NOMO-1 (cell line): ENCODE measurements around the gene ATXN1.

ENCODE experiments used
- DNase-seq, 2 experiments: peaks; one replicate each; lab custom pipeline; 2025; ENCODE audit not compliant: unreplicated experiment in 2 of 2; lab: John Stamatoyannopoulos, UW

Gene ATXN1

DNA sequence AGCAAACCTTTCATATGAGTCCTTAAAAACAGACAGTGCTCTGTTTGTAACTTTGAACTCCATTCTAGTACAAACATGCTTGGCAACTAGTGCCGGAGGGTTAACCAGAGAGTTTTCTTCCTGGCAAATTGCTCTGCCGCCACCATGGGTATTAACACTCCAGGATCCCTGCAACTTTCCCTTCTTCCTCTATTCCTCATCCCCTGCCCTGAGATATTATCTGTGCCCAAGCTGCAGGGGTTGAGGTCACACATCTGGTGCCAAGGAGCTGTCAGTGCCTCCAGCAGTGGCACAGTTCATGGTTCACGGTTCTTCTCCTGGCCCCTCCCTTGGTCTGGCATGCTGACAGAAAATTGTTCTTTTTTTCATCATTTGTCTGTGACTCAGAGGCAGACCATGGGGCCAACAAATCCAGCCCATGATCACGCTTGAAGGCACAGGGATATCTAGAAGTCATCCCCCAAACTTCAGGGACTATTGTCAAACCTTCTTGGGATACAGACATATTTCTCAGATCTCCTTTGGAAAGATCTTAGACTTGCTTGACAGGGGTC is 77.5 kb downstream of the ATXN1 start:
- peak; percentile 28 to 64 for DNase-seq

DNA sequence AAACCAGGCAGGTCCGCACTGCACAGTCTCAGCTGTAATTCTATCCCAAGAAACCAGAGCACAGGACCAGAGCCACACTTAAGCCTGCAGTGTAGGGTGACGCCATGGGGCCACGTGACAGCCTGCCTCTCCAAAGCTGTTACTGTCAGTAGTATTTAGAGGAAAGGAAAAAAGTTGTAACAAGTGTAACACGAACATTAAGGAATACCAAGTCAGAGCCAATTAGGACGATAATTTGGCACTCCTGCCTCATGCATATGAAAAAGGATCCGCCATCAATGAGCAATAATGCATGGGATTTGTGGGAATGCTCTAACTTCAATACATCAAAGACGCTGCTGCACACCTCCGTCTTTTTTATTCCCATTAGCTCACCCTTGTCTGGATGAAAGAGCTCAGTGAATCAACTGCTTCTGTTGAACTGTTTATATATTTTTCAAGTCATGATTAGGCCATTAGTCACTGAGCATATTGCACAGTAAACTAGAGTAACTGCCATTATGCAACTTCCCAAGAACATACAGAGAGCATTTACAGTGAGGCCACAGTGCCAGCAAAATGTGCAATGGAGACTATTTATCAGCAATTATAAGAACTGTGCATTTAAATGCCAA is 79.9 kb downstream of the ATXN1 start:
- peak; percentile 83 to 95 for DNase-seq

DNA sequence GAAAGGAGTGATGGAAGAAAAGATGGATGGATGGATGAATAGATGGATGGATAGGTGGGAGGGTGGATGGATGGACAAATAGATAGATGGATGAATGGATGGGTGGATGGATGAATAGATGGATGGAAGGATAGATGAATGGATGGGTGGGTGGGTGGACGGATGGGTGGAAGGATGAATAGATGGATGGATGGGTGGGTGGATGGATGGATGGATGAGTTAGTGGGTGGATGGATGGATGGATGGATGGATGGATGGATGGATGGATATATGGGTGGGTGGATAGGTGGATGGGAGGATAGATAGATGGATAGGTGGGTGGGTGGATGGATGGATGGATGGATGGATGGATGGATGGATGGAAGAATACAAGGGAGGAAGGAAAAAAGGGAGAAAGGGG is 82.2 kb downstream of the ATXN1 start:
- DNase-seq: no peak

DNA sequence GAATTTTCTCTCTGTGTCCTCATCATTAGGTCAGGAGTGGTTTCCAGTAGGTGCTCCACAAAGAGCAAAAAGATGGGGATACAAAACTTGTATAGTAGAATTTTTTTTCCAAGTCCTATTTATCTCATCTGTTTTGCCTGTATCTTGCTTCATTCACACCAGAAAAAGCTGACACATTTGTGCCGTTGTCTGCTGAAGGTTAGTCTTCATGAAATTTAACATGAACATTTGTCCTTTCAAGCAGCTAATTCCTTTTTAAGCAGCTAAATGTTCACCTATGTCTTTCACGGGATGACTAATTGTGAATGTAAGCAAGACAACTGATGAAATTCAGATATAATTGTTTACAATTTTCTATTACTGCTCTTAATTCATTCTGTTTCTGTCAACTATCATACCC is 83.8 kb downstream of the ATXN1 start:
- no peak for DNase-seq

DNA sequence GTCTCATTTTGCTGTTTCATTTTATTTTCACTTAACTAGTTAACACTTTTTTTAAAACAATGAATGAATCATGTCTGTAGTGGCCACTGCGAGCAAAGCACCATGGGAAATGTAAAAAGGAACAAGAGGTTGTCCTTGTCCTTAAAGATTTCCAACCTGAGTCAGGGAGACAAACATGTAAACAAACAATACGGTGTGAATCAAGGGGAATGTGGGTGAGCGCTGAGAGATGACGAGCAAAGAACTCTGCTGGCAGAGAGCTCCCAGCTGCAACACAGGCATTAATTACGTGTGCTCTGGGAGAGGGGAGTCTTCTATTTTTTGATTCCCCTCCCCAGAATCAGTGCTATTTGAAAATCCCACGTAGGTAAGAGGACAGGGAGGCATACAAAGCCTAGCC is 84.3 kb downstream of the ATXN1 start:
- no peak for DNase-seq

DNA sequence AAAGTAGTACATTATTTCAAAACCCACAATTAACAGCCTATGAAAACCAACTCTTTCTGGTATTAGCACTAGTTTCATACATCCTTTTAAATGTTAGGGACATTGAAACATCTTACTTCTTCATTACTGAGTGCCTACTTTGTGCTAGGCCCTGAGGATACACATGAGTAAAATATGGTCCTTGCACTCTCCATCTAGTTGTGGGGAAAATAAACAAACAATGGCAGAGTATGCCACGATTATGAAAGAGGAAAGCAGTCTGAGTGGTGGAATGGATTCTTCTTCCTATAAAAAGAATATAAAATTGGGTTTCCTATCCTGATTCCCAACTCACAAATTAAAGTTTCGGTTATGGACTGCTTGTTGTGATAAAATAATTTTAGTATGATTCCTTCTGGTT is 84.9 kb downstream of the ATXN1 start:
- DNase-seq: no peak

DNA sequence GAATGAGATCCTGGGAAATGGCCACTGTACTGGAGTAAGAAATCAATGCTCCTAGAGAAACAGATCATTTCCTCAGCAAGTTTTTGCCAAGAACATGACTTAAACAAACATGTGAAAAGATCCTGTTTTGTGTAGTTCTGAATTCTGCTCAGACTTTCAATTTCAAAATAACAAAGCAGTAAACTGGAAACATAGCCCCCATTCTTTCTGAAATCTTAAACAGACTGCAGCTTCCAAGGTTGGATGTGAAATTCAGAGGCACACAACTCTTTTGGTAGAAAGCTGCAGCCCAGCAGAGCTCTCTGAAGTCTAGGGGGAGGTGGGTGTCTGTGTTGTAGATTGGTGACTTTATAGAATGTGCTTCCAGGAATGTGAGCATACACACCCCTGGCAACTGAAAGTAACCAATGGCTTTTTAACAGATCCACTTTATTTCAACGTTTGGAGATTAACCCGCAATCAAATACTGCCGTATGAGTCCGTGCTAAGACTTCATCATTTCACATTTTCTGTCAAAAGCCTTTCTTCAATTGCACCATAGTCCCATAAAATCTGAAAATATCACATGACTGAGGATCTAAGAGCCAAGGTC is 86.4 kb downstream of the ATXN1 start:
- DNase-seq: no peak

DNA sequence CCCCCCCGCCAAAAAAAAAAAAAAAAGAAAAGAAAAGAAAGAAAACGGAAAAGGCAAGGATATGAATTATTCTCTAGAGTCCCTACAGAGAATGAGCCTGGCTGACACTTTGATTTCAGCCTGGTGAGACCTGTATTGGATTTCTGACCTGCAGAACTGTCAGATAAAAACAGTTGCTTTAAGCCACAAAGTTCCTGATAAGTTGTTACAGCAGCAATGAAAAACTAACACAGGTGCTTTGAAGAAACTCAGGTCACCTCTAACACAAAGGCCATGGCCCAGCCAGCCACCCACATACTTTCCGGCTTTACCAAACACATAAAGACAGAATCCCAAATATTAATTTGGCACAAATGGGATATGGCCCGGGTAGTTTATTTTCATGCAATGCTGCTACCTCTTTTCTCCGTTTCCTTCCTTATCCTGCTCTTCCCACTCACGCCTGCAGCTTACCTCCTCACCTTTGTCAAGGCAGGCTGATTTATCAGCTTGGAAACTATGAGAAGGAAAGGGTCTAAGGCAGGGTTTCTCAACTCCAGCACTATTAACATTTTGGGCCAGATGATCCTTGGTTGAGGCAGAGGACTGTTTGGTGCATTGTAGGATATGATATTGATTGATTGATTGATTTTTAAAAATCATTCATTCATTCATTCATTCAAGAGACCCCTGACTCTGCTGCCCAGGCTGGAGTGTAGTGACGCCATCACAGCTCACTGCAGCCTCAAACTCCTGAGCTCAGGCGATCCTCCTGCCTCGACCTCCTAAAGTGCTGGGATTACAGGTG is 88.1 kb downstream of the ATXN1 start:
- no peak for DNase-seq

DNA sequence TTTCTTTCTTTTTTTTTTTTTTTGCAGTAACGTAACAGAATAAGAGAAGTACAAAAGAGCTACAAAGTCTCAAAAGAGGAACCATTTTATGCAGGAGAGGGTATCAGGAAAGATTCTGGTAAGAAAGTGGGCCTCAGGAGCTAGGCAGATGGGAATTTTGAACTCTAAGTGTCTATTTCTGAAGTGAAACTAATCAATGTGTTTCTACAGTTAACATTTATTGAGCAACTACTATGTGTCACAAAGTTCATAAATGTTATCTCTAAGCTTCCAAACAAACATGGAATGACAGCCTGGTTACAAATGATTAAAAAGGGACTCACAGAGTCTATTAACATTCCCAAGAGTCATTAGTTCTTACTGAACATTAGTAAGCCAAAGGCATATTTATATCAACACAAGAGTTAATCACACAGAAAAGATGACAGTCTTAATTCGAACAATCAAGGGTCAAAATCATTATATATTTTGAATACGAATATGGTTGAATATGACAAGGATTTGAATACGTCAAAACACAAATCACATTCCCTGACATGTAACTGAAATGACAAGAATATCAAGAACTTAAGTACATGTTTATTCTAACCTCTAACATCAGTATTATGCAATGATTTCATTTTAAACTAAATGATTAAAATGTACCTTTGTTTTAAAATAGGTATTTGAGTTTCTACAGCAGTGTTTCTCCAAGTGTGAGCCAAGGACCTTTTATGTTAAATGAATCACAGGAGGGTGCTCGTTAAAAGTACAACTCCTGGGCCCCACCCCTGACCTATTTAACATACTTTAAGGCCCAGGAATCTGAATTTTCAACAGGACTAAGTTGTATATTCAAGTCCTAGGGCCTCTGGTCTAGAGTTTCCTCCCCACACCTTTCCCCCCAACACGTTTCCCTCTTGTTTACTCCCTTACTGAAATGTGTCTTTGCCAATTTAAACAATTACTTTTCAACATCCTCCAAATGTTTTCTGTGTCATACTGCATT is 89.7 kb downstream of the ATXN1 start:
- DNase-seq: peak in 1 of 2 experiments; percentile 57

DNA sequence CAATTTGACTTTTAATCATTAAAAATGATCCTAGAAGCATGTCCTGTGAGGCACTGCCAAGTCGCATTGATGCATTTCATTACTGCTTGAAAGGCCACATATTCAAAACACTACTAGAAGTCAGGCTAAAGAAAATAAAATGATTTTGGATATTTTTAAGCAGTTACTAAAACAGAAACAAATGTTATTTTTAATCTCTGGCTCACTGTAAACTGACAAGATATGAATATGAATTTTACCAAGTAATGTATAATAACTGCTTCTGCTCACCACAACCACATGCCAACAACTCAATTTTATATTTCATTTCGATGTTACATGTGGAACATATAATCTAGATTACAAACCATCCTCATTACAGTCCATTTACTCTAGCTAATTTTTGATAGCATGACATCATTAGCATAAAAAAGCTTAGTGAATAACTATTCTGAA is 90.6 kb downstream of the ATXN1 start:
- DNase-seq: no peak

DNA sequence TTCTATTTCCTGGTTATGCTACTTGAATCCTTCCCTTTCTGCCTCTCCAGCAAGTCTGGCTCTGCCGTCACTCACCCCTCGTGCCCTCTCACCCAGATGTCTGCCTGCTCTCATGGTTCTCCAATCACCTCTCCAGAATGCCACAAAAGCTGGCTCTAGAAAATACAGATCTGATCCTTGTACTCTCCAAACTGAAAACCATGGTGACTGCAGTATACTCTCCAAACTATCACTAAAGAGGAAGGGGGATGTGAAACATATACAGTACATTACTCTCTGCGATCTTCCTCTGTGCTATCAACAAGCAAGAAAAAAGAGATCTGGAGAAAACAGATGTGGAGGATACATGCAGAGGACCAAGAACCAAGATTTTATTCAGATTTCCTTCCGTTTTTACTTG is 91.1 kb downstream of the ATXN1 start:
- DNase-seq: peak in 1 of 2 experiments; percentile 89

DNA sequence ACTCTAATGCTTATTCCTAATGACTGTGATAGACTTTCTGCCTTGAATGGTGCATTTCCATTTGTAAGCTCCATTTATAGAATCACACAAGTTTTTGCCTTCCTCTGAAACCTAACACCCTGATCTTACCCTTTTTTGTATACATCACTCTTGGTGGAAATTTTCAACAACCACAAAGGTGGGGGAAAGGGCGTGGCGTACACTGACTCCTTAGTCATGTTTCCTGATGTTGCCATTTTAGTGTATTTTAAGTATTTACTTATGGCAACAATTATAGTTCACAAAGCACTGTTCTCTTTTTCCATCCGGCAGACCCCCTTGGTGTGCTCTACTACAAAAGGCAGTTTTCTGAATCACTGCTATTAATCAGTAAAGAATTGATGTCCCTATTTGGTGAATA is 92.0 kb downstream of the ATXN1 start:
- peak; percentile 48 to 73 for DNase-seq

DNA sequence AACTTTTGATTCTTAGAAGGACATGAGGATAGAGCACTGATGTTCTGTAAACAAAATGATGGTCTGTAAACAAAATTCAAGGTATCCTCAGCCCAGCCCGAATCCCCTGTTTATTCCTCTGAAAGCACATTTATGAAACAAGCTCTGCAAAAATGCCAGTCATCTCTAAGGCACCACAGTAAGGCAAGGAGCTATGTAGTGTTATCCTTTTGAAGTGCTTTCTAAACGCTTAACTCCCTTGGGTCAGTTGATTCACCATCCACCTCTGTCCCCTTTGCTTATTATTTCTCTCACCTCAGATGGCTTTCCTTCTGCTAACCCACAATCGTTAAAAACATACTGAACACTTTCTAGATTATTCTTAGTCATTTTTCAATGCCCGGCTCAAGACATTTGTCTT is 93.8 kb downstream of the ATXN1 start:
- no peak for DNase-seq

DNA sequence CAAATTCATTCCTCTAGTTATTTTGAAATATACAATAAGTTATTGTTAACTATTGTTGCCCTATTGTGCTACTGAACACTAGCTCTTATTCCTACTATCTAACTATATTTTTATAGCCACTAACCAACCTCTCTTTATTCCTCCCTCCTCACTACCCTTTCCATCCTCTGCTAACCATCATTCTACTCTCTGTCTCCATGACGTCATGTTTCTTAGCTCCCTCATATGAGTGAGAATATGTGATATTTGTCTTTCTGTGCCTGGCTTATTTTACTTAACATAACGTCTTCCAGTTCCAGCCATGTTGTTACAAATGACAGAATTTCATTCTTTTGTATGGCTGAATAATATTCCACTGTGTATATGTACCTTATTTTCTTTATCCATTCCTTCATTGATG is 95.3 kb downstream of the ATXN1 start:
- no peak for DNase-seq

DNA sequence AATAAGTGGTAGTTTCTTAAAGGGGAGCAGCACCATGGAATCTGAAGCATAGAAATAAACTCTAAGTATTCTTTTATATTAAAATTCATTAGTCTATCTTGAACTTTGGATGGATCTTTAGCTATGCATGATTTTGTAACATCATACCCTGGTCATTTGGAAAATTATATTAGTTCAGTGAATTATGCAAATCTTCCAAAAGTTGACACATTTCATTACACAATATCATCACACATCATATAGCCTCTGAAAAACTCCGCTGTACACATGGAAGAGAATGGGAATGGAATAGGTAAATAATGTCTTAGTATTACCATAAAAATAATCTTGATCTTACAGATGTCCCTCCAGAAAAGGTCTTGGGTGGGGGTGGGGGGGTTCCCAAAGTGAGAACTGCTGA is 96.1 kb downstream of the ATXN1 start:
- no peak for DNase-seq

DNA sequence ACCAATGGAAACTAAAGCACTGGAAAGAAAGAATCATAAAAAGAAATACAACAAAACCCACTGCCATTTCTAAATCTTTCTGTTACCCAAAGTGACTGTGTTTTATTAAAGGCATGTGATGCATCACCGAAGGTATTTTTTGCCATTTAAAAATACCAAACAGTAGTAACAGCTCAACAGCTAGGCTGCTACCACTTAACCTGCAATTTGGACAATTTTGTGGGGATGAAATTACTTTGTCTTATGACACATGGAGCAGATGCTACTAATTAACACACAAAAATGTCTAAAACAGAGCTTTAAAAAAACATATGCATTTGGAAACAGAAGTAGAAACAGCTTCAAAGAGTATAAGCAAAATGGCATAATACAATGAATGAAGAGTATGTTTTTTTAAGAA is 97.4 kb downstream of the ATXN1 start:
- DNase-seq: no peak

DNA sequence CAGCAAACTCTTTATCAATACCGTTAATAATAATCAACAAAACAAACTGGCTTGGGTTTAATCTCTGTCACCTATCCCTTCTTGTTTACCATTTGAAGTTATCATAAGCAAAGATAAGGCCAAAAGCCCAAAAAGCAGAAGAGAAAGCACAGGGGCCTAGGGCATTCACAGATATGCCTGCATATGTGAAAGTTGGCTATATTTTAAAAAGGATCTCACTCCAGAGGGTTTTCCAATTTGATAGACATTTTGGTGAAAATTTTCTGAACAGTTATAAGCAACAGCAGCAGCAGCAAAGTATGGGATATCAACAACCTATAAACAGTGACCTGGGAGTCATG is 101.1 kb downstream of the ATXN1 start:
- peak; percentile 46 to 72 for DNase-seq

DNA sequence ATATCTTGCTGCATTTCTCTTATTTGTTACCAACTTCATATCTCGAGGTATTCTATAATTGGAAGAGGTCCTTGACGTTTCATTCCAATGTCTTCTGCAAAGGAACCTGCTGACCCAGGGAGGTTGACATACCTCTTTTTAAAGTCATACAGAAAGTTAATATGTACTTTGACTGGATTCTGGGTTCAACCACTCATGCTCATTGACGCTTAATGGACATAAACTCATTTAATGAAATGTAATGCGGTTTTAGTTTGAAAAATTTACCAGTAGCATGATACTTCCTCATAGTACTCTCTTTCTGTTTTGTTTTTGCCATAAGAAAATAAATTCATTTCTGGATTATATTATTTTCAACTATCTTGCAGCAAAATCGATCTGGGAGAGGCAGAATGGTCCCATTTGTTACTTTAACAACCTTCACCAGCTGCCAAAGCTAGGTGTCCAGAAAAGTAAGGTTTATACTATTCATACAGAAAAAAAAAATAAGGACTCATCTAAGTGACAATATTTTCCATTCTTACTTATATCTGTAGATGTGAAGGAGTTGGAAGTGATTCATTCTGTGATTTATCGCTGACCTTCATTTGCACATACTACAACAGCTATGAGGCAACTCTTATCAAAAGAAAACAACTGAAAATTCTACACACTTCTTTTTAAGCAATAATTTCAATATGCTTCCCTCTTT is 101.6 kb downstream of the ATXN1 start:
- DNase-seq: peak in 1 of 2 experiments; percentile 72

DNA sequence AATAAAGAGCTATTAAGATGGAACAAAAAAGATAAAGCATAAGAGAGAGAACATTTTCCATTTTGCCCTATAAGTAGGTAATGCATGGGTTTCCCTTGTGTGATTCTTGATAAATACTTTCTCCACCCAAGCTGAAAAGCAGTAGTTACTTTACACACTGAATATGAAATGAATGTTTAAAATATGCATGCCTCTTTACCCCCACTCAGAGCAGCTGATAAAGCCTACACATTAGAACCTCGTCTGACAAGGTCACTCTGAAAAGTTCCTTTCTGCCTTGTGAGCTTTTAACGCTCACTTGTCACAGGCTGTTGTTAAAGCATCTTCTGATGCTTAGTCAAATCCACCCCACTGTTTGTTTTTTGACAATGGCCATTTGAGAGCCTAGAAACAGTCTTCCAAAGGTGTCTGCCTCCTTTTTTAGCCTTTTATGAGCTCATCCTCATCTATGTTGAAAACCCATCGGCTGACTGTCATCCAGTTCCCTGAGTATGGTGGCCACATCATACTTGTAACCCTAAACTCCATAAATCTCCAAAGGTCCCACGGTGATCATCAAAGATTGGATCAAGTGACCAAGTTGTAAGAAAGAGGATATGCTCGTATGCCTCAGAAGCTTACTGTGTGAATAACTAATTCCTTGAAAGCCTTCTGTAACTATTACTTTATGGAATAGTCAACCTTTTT is 102.8 kb downstream of the ATXN1 start:
- DNase-seq: no peak

DNA sequence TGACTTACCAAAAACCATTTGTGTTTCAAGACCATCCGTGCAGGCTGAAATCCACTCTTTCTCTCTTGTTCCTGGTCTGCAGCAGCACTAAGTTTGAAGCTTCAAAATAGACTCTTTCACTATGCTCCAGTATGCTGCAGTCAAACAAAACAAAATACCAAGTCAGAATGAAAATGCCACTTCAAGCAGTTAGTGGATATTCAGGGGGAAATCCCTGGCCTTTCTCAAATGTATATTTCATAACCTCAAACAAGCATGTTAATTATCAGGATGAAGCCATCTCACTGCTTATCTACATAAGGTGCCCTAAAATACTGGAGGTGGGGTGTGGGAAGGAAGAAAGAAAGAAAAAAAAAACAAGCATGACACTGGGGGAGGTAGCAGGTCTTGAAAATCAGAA is 103.5 kb downstream of the ATXN1 start:
- DNase-seq: no peak
